Vagina (tissue), 2 donors: Measurements from ENCODE around the gene CDH4.

Experiments used
- POLR2A ChIP-seq, 2 donors: fragments of 450-650 bp; IDR thresholded peaks; one replicate each; pipeline ENCODE4 v1.6.1; 2017; ENCODE audit warnings: antibody characterized with exemption in 2 of 2, mild to moderate bottlenecking in 2 of 2, moderate library complexity in 2 of 2
- POLR2AphosphoS5 ChIP-seq, 2 donors: sonication (generic); formaldehyde crosslinking; IDR thresholded peaks; one replicate each; pipeline ENCODE4 v1.9.0; 2017; ENCODE audit warnings: antibody characterized with exemption in 2 of 2, mild to moderate bottlenecking in 2 of 2, low read depth in 1 of 2; ENCODE audit not compliant: insufficient read depth in 1 of 2
- TF ChIP-seq, protein P1 (sequence below), 3 experiments: fragments of 450-650 bp in 2 of 3; fragments of 200-600 bp in 1 of 3; sonication (generic) in 1 of 3; IDR thresholded peaks; one replicate each; pipeline ENCODE4 v1.5.1; 2017 to 2019; ENCODE audit warnings: antibody characterized with exemption in 3 of 3, mild to moderate bottlenecking in 2 of 3, moderate library complexity in 2 of 3

DNA sequence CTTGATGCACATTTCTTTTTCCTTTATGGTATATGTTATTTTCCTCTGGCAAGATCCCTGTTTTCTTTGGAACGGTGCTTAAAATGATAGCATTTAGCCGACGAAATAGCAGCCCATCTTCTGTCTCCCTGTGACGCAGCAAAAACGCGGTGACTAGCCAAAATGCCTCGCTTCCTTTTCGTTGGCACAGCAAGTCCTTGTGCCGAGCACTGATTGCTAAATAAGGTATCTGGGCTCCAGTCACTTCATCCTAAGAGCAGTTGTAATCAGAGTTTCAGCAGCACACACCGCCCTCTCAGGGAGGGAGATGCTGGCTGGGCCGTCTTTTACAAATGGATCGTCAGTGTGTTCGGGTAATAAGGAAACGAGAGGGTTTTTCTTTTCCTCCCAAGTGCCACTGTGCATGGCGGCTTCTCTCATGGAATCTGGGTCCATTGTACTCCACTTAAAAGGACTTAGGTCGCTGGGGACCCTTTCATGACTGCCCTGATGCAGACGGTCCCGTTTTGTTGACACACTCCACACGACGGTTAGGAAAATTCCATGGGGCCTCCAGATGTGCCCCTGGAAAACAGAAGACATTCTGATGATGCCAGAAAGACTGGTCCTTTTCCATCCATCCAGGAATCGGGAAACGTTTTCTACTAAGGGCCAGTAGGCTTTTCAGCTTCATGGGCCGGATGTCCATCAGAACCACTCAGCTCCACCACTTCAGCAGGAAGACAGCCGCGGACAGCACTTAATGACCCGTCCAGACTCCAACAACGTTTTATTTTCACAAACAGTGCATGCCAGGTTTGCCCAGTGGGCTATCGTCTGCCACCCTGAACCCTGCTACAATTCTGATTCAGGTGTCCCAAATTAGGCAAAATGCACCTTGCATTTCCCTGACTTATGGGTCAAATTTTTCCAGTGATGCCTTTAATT is 185.5 kb downstream of the CDH4 start:
- TF ChIP-seq, protein P1, sequence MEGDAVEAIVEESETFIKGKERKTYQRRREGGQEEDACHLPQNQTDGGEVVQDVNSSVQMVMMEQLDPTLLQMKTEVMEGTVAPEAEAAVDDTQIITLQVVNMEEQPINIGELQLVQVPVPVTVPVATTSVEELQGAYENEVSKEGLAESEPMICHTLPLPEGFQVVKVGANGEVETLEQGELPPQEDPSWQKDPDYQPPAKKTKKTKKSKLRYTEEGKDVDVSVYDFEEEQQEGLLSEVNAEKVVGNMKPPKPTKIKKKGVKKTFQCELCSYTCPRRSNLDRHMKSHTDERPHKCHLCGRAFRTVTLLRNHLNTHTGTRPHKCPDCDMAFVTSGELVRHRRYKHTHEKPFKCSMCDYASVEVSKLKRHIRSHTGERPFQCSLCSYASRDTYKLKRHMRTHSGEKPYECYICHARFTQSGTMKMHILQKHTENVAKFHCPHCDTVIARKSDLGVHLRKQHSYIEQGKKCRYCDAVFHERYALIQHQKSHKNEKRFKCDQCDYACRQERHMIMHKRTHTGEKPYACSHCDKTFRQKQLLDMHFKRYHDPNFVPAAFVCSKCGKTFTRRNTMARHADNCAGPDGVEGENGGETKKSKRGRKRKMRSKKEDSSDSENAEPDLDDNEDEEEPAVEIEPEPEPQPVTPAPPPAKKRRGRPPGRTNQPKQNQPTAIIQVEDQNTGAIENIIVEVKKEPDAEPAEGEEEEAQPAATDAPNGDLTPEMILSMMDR (IDR thresholded peaks at IDR 0.05), result no peak
- TF ChIP-seq POLR2AphosphoS5 (IDR thresholded peaks at IDR 0.05; ENCODE audit: insufficient read depth in 1 of 2, low read depth in 1 of 2), result no peak
- TF ChIP-seq POLR2A (IDR thresholded peaks at IDR 0.05), result no peak
